SK-N-SH treated with all-trans-retinoic acid at 6 μM for 48 hours (cell line): ENCODE results near the gene ZNF225.
A peak's percentile ranks its signal among the peaks of the same experiment; 100 is the strongest.

Experiments used
- ATAC-seq: fragments of 200-7000 bp; cut with Tn5 transposase; 3 replicates; pipeline ENCODE4 v1.9.1; 2020; ENCODE audit warnings: mild to moderate bottlenecking, moderate library complexity
- OSR1 ChIP-seq: fragments of 250-450 bp; sonication (Bioruptor Pico); IDR thresholded peaks from 2 replicates; pipeline ENCODE4 v1.8.0; 2022; ENCODE audit warnings: moderate library complexity, mild to moderate bottlenecking, inconsistent platforms
- PPARA ChIP-seq: fragments of 250-450 bp; sonication (Bioruptor Pico); IDR thresholded peaks from 2 replicates; pipeline ENCODE4 v1.5.0; 2020; ENCODE audit warnings: mild to moderate bottlenecking, borderline replicate concordance
- RARB ChIP-seq: fragments of 250-450 bp; sonication (Bioruptor Pico); IDR thresholded peaks from 2 replicates; pipeline ENCODE4 v1.8.0; 2021; ENCODE audit warnings: mild to moderate bottlenecking, moderate library complexity
- SNAI2 ChIP-seq: fragments of 250-450 bp; sonication (Bioruptor Pico); IDR thresholded peaks from 2 replicates; pipeline ENCODE4 v1.5.0; 2020; ENCODE audit warnings: mild to moderate bottlenecking, moderate library complexity
- TCF4 ChIP-seq: fragments of 250-450 bp; sonication (Bioruptor Pico); IDR thresholded peaks from 2 replicates; pipeline ENCODE4 v1.8.0; 2021; ENCODE audit warnings: mild to moderate bottlenecking, moderate library complexity, borderline replicate concordance
- TOX ChIP-seq: fragments of 250-450 bp; sonication (Bioruptor Pico); IDR thresholded peaks from 2 replicates; pipeline ENCODE4 v1.8.0; 2021; ENCODE audit warnings: mild to moderate bottlenecking, moderate library complexity, borderline replicate concordance
- ZNF565 ChIP-seq: fragments of 450-650 bp; formaldehyde crosslinking; conservative IDR thresholded peaks from 2 replicates; pipeline ENCODE4 v1.5.0; 2020; ENCODE audit warnings: low read depth, mild to moderate bottlenecking, moderate library complexity
- ZNF70 ChIP-seq: fragments of 450-650 bp; formaldehyde crosslinking; IDR thresholded peaks from 2 replicates; pipeline ENCODE4 v1.5.0; 2020; ENCODE audit warnings: mild to moderate bottlenecking, moderate library complexity
- ZNF8 ChIP-seq: fragments of 450-650 bp; formaldehyde crosslinking; IDR thresholded peaks from 2 replicates; pipeline ENCODE4 v1.5.0; 2020; ENCODE audit warnings: mild to moderate bottlenecking, moderate library complexity
- TF ChIP-seq, protein P1 (sequence below): fragments of 250-450 bp; sonication (Bioruptor Pico); IDR thresholded peaks from 2 replicates; pipeline ENCODE4 v1.5.0; 2020; ENCODE audit warnings: mild to moderate bottlenecking, moderate library complexity
- TF ChIP-seq, protein P2 (sequence below): fragments of 250-450 bp; sonication (Bioruptor Pico); IDR thresholded peaks from 2 replicates; pipeline ENCODE4 v1.8.0; 2020; ENCODE audit warnings: mild to moderate bottlenecking, moderate library complexity, borderline replicate concordance
- TF ChIP-seq, protein P3 (sequence below): fragments of 250-450 bp; sonication (Bioruptor Pico); IDR thresholded peaks from 2 replicates; pipeline ENCODE4 v1.5.1; 2021; ENCODE audit warnings: mild to moderate bottlenecking, moderate library complexity
- TF ChIP-seq, protein P4 (sequence below): fragments of 250-450 bp; sonication (Bioruptor Pico); IDR thresholded peaks from 2 replicates; pipeline ENCODE4 v1.5.1; 2020; ENCODE audit warnings: low read depth, mild to moderate bottlenecking, moderate library complexity
- TF ChIP-seq, protein P5 (sequence below): fragments of 250-450 bp; sonication (Bioruptor Pico); IDR thresholded peaks from 2 replicates; pipeline ENCODE4 v1.8.0; 2021; ENCODE audit warnings: low read depth, mild to moderate bottlenecking, moderate library complexity, borderline replicate concordance

ZNF225 gene

DNA sequence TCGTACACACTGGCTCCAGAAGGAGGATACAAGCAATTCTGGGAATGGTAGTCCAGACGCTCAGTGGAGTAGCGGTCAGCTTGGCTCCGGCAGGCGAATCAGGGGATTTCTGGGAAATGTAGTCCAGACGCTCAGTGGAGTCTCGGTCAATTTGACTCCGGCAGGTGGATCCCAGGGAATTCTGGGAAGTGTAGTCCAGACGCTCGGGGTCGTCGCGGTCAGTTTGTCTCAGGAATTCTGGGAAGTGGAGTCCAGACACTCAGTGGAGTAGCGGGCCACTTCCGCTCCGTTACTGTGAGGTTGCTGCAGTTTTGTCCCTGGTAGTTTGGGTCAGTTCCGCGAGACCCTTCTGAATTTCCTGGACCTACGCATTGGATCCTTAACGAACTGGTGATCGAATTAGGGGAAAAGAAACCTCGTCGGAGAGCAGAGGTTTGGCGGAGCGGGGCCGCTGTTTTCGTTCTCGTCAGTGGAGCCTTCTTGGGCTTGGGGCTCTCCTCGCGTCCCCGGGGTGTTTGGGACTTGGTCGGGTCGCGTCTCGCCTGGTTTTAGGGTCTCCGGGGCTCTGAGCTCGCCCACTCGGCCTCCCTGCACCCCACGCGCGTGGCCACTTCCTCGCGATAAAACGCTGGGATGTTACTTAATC lies at the start of gene ZNF225:
Gene ZNF225, plus strand, starts transcription at position 262 of the 646 bp plus-strand sequence. CDS start 2,429 bp downstream, outside the sequence.
- no peak for TF ChIP-seq RARB (CRISPR knock-in tag)
- TF ChIP-seq SNAI2 (CRISPR knock-in tag), result peak; percentile 96
- no peak for TF ChIP-seq ZNF565 (CRISPR knock-in tag)
- TF ChIP-seq, protein P1, sequence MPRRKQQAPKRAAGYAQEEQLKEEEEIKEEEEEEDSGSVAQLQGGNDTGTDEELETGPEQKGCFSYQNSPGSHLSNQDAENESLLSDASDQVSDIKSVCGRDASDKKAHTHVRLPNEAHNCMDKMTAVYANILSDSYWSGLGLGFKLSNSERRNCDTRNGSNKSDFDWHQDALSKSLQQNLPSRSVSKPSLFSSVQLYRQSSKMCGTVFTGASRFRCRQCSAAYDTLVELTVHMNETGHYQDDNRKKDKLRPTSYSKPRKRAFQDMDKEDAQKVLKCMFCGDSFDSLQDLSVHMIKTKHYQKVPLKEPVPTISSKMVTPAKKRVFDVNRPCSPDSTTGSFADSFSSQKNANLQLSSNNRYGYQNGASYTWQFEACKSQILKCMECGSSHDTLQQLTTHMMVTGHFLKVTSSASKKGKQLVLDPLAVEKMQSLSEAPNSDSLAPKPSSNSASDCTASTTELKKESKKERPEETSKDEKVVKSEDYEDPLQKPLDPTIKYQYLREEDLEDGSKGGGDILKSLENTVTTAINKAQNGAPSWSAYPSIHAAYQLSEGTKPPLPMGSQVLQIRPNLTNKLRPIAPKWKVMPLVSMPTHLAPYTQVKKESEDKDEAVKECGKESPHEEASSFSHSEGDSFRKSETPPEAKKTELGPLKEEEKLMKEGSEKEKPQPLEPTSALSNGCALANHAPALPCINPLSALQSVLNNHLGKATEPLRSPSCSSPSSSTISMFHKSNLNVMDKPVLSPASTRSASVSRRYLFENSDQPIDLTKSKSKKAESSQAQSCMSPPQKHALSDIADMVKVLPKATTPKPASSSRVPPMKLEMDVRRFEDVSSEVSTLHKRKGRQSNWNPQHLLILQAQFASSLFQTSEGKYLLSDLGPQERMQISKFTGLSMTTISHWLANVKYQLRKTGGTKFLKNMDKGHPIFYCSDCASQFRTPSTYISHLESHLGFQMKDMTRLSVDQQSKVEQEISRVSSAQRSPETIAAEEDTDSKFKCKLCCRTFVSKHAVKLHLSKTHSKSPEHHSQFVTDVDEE, result peak; percentile 55; the same call in 1 of the 2 replicates
- ATAC-seq, result peak; percentile 99

DNA sequence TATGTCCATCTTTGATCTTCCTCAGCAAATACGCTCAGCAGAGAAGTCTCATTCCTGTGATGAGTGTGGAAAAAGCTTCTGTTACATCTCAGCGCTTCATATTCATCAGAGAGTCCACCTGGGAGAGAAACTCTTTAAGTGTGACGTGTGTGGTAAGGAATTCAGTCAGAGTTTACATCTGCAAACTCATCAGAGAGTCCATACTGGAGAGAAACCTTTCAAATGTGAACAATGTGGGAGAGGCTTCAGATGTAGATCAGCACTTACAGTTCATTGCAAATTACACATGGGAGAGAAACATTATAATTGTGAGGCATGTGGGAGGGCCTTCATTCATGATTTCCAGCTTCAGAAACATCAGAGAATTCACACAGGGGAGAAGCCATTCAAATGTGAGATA lies 46.9 kb upstream of the ZNF225 start:
- no peak for ATAC-seq
- TF ChIP-seq ZNF70 (CRISPR knock-in tag) (no peak), ZNF8 (CRISPR knock-in tag) (no peak), OSR1 (CRISPR knock-in tag) (no peak), ZNF565 (CRISPR knock-in tag) (no peak), TCF4 (CRISPR knock-in tag) (no peak), TOX (no peak)
- TF ChIP-seq, protein P2, sequence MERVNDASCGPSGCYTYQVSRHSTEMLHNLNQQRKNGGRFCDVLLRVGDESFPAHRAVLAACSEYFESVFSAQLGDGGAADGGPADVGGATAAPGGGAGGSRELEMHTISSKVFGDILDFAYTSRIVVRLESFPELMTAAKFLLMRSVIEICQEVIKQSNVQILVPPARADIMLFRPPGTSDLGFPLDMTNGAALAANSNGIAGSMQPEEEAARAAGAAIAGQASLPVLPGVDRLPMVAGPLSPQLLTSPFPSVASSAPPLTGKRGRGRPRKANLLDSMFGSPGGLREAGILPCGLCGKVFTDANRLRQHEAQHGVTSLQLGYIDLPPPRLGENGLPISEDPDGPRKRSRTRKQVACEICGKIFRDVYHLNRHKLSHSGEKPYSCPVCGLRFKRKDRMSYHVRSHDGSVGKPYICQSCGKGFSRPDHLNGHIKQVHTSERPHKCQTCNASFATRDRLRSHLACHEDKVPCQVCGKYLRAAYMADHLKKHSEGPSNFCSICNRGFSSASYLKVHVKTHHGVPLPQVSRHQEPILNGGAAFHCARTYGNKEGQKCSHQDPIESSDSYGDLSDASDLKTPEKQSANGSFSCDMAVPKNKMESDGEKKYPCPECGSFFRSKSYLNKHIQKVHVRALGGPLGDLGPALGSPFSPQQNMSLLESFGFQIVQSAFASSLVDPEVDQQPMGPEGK (CRISPR knock-in tag), result no peak
- TF ChIP-seq, protein P3, sequence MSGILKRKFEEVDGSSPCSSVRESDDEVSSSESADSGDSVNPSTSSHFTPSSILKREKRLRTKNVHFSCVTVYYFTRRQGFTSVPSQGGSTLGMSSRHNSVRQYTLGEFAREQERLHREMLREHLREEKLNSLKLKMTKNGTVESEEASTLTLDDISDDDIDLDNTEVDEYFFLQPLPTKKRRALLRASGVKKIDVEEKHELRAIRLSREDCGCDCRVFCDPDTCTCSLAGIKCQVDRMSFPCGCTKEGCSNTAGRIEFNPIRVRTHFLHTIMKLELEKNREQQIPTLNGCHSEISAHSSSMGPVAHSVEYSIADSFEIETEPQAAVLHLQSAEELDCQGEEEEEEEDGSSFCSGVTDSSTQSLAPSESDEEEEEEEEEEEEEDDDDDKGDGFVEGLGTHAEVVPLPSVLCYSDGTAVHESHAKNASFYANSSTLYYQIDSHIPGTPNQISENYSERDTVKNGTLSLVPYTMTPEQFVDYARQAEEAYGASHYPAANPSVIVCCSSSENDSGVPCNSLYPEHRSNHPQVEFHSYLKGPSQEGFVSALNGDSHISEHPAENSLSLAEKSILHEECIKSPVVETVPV (CRISPR knock-in tag), result no peak
- TF ChIP-seq, protein P1, result no peak
- TF ChIP-seq, protein P4, sequence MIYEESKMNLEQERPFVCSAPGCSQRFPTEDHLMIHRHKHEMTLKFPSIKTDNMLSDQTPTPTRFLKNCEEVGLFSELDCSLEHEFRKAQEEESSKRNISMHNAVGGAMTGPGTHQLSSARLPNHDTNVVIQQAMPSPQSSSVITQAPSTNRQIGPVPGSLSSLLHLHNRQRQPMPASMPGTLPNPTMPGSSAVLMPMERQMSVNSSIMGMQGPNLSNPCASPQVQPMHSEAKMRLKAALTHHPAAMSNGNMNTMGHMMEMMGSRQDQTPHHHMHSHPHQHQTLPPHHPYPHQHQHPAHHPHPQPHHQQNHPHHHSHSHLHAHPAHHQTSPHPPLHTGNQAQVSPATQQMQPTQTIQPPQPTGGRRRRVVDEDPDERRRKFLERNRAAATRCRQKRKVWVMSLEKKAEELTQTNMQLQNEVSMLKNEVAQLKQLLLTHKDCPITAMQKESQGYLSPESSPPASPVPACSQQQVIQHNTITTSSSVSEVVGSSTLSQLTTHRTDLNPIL, result no peak

DNA sequence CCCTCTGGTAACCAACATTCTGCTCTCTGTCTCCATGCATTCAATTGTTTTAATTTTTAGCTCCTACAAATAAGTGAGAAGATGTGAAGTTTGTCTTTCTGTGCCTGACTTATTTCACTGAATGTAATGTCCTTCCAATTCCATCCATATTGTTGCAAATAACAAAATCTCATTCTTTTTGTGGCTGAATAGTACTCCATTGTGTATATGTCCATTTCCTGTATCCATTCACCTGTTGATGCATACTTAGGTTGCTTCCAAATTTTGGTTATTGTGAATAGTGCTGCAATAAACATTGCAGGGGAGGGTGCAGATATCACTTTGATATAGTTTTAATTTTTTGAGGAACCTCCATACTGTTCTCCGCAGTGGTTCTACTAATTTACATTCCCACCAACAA lies 43.8 kb upstream of the ZNF225 start:
- ATAC-seq, result no peak
- TF ChIP-seq, protein P5, sequence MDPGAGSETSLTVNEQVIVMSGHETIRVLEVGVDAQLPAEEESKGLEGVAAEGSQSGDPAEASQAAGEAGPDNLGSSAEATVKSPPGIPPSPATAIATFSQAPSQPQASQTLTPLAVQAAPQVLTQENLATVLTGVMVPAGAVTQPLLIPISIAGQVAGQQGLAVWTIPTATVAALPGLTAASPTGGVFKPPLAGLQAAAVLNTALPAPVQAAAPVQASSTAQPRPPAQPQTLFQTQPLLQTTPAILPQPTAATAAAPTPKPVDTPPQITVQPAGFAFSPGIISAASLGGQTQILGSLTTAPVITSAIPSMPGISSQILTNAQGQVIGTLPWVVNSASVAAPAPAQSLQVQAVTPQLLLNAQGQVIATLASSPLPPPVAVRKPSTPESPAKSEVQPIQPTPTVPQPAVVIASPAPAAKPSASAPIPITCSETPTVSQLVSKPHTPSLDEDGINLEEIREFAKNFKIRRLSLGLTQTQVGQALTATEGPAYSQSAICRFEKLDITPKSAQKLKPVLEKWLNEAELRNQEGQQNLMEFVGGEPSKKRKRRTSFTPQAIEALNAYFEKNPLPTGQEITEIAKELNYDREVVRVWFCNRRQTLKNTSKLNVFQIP (CRISPR knock-in tag), result no peak
- TF ChIP-seq, protein P2 (CRISPR knock-in tag), result no peak
- TF ChIP-seq, protein P3 (CRISPR knock-in tag), result no peak
- TF ChIP-seq, protein P4, result no peak
- TF ChIP-seq RARB (CRISPR knock-in tag) (no peak), PPARA (CRISPR knock-in tag) (no peak)
- TF ChIP-seq, protein P1, result no peak
